Stimulated activated CD8-positive, alpha-beta memory T cell treated with anti-CD3 and anti-CD28 coated beads, Interleukin-15, amount 100 ng/mL, for 1 hour (primary cell): ENCODE measurements around the gene CCL25.
"Not testable (repeated sequence)": the region's sequence is repeated elsewhere in the genome, so short reads cannot be mapped to it uniquely, and the experiment has no call there.

ENCODE experiments used
- DNase-seq: peaks from one replicate; pipeline ENCODE4 v3.0.0-alpha.2; 2020; ENCODE audit warnings: low read depth

The CCL25 gene

DNA sequence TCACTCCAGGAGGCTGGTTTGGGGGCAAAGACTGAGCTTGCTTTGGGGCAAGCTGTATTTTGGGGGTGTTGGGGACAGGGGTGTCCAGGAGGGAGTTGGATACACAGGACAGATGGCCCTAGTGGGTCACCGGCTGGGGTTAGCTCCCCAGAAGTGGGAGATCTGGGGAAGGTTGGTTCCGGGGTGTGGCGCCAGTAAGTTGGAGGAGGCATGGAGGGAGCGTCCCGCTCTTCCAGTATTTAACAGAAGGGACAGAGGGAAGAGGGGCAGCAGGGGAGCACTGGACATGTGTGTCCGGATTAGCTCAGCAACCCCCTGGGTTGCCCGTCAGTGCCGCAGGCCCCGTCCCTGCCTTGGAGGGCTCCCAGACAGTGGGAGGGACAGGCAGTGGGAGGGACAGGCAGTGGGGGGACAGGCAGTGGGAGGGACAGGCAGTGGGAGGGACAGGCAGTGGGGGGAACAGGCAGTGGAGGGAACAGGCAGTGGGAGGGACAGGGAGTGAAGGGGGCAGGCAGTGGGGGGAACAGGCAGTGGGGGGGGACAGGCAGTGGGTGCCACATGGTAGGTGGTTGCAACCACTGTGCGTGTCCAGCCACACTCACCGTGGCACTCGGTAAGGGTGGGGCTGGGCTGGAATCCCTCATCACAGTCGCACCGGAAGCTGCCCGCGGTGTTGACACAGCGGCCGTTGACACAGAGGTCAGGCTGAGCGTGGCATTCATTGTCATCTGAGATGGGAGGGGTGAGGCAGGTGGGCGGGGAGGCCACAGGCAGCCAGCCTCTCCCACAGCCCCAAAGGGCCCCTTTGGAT is 33.2 kb downstream of the CCL25 start:
- no peak for DNase-seq

DNA sequence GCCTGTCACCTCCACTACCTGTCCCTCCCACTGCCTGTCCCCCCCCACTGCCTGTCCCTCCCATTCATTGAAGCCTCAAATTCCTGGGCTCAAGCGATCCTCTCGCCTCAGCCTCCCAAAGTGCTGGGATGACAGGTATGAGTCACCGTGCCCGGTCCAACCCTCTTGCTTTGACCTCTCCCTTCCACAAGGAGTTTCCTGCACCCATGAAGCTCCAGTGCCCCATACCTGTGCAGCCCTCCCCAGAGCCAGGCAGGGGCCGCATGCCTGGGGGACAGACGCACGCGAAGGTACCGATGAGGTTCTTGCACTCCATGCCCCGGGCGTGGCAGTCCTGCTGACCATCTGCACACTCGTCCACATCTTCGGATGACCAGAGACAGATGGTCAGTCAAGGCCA is 34.3 kb downstream of the CCL25 start:
- DNase-seq: no peak

DNA sequence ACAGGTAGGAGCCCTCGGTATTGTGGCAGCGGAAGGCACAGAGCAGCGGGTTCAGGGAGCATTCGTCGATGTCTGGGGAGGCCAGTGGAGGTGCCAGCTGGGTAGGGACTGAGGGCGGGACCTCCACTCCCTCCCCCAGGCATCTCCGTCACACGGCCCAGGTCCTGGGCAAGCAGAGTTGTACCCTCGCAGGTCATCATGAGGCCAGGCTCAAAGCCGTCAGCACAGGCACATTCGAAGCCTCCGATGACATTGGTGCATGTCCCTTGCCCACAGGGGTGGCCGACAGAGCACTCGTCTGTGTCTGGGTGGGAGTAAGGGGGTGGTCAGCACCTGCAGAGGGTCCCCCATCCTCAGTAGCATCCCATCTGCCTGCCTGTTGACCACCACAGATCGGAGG is 35.3 kb downstream of the CCL25 start:
- no peak for DNase-seq

DNA sequence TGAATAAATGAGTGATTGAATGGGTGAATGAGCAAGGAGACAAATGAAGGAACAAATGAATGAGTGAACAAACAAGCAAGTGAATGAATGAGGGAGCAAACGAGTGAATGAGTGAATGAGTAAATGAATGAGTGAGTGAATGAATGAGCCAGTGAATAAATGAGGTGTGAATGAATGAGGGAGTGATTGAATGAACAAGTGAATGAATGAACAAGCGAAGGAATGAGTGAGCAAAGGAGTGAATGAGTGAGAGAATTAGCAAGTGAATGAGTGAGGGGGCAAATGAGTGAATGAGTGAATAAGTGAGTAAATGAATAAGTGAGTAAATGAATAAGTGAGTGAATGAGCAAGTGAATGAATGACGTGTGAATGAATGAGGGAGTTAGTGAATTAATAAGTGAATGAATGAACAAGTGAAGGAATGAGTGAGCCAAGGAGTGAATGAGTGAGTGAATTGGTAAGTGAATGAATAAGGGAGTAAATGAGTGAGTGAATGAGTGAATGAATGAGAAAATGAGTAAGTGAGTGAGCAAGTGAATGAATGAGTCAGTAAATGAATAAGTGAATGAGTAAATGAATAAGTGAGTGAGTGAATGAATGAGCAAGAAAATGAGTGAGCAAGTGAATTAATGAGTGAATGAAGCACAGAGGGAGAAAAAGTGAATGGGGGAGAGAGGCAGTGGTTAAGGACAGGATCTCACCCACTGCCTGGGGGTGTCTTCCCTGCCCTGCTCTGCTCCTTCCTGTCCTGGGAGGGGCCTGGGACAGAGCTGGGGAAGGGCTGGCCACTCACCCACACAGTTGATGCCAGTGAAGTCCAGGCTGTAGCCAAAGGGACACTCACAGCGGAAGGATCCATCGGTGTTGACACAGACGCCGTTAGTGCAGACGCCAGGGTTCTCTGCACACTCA is 36.4 kb downstream of the CCL25 start:
- DNase-seq: no peak

DNA sequence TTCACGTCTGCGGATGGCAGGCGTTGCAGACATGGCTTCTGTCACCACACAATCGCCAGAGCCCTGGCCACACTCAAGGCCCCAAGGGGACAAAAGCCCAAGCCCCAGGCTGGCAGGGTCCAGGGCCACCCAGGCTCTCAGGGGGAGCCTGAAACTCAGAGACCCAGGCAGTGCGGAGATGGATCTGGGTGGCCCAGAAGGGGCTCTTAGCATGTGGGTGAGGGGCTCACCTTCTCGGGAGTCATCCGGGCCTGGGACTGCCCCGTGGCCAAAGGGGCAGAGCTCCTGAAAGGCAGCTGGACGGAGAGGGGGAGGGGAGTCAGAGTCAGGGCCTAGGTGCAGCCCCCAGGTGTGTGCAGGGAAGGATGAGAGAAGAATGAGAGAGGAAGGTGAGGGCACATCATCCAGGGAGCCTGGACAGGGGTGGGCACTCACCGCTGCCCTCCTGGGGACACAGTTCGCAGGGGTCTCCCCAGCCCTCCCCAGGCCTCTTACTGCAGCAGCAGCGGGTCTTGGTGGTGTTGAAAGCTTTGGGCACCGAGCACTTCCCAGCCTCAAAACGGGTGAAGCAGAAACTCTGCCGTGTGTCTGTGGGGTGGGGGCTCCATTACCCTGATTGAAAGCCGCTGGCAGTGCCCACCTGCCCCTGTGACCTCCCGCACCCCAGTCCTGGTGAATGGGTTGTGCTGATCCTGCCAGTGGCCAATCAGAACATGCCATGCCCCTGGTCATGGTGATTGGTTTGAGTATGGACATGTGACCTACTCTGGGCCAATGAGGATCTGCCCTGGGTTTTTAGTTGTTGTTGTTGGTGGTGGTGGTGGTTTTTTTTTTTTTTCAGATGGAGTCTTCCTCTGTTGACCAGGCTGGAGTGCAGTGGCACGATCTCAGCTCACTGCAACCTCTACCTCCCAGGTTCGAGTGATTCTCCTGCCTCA is 37.4 kb downstream of the CCL25 start:
- no peak for DNase-seq

DNA sequence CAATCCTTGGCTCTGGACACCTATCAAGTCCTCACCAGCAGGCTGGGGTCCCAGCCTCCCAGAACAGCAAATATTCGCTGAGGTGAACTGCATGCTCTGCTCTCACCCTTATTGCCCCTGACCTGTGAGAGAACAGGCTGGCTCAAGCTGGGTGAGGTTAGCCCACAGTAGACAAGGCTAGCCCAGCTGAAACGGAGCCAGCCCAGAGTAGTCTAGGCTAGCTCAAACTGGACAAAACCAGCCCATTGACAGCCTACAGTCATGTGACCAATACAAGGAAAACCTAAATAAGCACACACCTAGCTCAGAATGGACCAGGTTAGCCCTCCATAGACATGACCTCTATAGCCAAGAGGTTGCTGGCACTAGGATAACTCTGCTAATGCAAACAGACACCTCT is 38.4 kb downstream of the CCL25 start:
- no peak for DNase-seq

DNA sequence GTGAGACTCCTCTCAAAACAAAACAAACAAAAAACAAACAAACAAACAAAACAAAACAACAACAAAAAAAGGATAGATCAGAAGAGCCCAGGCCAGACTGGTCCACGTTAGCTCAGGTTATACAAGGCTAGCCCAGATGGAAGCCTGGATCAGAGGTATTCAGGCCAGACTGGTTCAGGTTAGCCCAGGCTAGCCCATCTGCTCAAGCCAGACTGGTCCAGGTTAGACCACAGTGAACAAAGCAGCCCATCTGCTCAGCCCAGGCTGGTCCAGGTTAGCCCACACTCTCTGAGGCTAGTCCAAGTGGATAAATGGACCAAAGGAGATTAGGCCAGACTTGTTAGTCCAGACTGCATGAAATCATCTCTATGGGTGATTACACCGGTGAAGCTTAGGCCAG is 41.2 kb downstream of the CCL25 start:
- no peak for DNase-seq

DNA sequence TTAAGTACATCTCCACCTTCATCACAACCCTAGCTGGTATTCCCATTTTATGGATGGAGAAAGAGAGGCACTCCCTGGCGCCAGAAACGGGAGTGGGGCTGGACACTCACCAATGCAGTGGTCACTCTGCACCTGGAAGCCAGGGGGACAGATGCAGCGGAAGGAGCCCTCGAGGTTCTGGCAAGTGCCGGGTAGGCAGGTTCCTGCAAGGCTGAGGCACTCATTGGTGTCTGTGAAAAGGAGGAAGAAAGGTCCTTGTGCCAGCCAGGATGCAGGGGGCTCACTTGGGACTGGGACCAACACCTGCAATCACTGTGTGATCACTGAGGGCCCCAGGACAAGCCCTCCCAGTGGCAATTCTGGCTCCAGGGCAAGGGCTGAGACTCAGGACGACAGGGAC is 41.8 kb downstream of the CCL25 start:
- no peak for DNase-seq

DNA sequence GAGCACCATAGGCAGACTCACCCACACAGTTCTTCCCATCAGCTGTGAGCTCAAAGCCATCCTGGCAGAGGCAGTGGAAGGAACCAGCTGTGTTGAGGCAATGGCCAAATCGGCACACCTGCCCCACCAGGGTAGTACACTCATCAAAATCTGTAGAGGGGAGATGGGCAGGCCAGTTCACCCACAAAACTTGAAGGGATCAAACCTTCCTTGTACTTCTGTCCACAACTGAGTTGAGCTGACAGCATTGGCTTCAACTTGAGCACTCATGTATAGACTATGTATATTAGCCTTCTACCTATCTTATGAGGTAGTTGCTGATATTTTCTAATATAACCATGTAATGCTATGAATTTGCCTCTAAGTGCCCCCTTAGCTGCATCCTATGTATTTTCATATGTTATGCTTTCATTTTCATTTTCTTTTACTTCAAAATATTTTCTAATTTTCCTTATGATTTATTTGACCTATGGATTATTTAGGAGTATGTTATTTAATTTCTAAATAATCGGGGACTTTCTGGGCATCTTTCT is 42.9 kb downstream of the CCL25 start:
- no peak for DNase-seq

DNA sequence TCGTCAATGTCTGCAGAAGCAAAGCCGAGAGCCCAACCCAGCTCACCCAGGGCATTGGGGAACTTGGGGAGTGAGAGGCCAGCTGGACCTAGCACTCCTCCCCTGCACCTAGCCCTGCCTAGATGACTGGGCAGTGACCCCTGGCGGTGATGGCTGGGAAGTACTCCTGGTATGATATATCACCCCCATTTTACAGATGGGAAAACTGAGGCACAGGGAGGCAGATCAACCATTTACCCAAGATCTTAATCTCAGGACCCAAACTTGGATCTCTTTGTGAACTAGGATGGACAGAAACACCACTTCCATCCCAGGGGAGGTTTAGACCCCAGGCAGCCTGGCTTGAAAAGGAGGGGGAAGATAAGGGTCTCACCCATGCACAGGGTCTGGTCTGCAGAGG is 43.5 kb downstream of the CCL25 start:
- DNase-seq: no peak

DNA sequence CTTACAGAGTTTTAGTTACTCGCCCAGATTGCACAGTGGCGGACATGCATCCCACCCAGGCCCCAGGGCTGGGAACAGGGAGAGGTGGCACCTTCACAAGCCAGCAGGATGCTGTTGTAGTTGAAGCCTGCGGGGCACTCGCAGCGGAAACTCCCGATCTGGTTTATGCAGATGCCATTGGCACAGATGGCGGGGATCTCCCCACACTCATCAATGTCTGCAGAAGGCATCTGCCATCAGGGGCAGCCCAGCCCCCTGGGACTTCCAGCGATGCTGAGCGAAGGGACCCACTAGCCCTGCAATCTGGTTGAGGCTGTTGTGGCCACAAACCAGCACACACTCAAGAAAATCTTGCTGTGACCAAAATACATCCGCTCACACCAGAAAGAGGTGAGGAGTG is 44.6 kb downstream of the CCL25 start:
- DNase-seq: no peak

DNA sequence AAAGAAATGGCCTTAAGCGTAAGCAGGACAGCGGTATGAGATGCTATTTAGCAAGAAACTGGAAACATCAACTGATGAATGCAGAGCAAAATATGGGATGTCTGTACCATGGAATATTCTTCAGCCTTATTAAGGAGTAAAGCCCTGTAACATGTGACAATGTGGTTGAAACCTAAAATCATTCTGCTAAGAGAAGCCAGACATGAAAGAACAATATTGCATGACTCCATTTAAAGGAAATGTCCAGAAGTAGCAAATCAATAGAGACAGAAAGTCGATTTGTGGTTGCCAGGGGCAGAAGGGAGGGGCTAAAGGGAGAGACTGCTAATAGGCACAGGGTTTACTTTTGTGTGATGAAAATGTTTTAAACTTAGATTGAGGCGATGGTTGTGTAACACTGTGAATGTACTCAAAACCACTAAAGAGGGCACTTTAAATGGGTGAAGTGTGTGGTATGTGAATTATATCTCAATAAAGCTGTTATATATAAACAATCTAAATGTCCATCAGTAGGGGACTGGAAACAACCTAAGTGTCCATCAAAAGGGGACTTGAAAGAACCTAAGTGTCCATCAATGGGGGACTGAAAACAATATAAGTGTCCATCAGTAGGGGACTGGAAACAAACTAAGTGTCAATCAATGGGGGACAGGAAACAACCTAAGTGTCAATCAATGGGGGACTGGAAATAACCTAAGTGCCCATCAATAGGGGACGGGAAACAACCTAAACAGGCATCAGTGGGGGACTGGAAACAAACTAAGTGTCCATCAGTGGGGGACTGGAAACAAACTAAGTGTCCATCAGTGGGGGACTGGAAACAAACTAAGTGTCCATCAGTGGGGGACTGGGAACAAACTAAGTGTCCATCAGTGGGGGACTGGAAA is 45.4 kb downstream of the CCL25 start:
- no peak for DNase-seq

DNA sequence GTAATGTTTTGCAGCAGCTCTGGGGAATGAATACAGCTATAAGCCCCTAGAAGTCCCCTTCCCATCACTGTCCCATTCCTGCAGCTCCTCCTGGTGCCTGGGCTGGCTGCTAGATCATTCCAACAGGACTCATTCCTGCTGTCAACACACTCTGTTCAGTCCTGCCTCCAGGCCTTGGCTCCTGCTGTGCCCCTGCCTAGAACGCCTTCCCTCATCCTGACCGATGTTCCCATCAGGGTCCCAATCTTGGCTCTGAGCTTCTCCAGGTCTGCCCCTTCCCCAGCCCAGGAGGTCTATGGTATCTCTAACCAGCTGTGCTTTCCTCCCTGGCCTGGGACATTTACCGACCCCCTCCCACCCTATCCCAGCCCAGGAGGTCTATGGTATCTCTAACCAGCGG is 48.8 kb downstream of the CCL25 start:
- no peak for DNase-seq

DNA sequence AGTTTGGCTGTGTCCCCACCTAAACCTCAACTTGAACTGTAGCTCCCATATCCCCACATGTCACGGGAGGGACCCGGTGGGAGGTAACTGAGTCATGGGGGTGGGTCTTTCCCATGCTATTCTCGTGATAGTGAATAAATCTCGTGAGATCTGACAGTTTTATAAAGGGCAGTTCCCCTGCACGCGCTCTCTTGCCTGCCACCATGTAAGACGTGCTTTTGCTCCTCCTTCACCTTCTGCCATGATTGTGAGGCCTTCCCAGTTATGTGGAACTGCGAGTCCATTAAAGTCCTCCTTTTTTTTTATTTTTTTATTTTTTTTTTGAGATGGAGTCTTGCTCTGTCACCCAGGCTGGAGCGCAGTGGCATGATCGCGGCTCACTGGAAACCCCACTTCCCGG is 49.4 kb downstream of the CCL25 start:
- not testable (repeated sequence) for DNase-seq

DNA sequence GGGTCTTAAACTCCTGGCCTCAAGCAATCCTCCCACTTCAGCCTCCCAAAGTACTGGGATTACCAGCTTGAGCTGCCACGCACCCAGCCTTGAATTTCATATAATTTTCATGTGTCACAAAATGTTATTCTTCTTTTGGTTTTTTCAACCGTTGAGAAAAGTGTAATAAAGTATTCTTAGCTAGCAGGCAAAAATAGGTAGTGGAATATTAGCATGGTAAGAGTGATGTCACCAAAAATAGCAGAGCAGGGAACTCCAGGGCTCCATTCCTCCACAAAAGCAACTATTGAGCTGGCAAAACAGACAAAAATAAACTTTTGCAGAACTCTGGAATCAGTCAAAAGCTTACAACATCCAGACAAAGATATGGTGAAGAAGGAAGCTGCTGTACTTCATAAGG is 52.9 kb downstream of the CCL25 start:
- no peak for DNase-seq

DNA sequence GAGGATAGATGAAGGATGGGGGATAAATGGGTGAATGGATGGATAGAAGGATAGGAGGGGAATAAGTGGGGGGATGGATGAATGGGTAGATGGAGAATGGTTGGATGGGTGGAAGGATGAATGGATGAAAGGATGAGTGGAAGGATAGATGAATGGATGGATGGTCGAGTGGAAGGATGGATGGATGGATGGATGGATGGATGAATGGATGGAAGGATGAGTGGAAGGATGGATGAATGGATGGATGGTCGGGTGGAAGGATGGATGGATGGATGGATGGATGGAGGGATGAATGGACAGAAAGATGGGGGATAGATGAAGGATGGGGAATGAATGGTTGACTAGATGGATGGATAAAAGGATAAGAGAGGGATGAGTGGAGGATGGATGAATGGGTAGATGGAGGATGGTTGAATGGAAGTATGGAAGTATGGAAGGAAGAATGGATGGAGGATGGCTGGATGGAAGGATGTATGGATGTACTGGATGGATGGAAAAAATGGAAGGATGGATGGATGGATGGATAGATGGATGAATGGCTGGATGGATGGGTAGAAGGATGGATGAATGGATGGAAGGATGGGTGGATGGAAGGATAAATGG is 54.8 kb downstream of the CCL25 start:
- no peak for DNase-seq

DNA sequence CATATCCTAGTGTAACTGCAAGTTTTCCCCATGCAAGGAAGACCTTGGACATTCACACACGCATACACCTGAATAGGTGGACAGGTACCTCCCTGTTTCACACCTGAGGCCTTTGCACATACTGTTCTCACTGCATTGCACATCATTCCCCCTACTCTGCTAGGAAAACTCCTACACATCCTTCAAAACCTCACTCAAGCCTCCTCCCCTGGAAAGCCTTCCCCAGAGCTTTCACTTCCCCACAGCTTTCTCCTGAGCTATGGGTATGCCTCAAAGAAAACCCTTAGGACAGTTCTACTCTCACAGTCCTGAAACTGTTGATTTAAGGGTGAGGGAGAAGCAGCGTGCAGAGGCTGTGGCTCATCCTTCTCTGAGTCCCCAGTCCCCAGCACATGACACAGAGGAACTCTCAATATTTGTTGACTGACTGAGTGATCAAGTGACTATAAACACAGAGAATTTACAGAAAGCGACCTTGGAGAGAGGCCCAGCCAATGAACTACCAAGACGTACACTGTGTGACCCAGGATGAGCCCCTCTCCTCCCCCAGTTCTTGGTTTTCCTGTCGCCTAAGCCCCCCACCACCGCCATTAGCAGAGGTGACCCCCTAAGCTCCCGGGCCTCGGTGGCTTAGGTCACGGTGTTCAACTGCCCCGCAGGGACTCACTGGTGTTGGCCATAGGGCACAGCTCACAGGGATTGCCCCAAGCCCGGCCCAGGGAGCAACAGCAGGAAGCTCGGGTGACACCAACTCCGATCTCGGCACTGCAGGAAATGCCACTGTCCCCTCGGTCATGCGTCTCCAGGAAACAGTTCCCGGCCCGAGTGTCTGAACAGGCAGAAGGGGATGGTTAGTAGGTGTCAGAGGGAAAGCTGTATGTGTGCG is 56.2 kb downstream of the CCL25 start:
- no peak for DNase-seq

DNA sequence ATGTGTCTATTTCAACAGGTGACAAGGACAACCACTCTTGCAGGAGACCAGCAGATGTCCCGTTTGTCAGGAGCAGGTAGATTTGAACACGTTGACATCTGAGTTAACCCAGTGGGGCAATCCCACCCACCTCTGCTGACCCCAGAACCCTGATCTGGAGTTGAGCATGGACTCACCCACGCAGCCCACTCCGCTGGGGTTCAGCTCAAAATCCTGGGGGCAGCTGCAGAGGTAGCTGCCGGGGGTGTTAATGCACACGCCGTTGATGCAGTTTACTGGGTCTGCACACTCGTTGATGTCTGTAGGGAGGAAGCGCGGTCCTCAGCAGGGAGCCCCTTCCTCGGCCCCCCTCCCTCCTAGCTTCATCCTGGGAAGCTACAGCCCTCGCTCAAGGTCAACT is 56.9 kb downstream of the CCL25 start:
- no peak for DNase-seq

DNA sequence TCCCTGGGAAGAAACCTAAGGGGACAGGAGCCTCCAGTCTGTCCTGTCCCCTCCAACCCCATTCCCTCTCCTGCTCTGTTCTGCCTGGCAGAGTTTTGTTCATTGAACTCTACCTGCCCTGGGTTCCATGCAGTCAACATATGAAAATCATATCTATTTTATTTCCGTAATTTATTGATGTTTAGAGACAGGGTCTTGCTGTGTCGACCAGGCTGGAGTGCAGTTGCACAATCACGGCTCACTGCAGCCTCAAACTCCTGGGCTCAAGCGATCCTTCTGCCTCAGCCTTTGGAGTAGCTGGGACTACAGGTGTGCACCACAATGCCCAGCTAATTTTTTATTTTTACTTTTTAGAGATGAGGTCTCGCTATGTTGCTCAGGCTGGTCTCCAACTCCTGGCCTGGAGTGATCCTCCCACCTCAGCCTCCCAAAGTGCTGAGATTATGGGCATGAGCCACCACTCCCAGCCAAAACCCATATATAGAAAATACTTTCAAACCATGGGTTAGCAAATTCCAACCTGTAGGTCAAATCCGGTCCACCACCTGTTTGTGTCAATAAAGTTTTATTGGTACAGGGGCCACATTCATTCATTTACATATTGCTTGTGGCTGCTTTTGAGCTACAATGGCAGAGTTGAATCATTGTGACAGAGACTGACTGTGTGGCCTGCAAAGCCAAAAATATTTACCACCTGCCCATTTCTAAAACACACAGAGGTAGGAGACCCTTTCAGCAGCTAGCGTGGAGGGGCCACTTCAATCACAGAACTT is 57.5 kb downstream of the CCL25 start:
- no peak for DNase-seq
